NCI-H226 (cell line): ENCODE data around the gene ZNF311.
"Not testable (repeated sequence)": the region's sequence is repeated elsewhere in the genome, so short reads cannot be mapped to it uniquely, and the experiment has no call there.

Experiments
- DNase-seq: peaks from one replicate; pipeline ENCODE4 v3.0.0-alpha.2; 2015

ZNF311 gene

GRCh38 chr6:28982476-28983266, 22.4 kb downstream of the ZNF311 start:
- peak; percentile 36 for DNase-seq

GRCh38 chr6:28981833-28982475, 23.2 kb downstream of the ZNF311 start:
- DNase-seq = peak; percentile 74

- peak; percentile 54 for DNase-seq
Observed at GRCh38 chr6:28981431-28981832, 23.7 kb downstream of the ZNF311 start.

GRCh38 chr6:28980852-28981430, 24.2 kb downstream of the ZNF311 start:
- peak; percentile 63 for DNase-seq

GRCh38 chr6:28980137-28980851, 24.8 kb downstream of the ZNF311 start:
- no peak for DNase-seq

GRCh38 chr6:28979679-28980078, 25.4 kb downstream of the ZNF311 start:
- no peak for DNase-seq

GRCh38 chr6:28978959-28979561, 26.1 kb downstream of the ZNF311 start:
- no peak for DNase-seq

GRCh38 chr6:28978133-28978491, 27.0 kb downstream of the ZNF311 start:
- DNase-seq = peak; percentile 9

GRCh38 chr6:28977341-28978132, 27.6 kb downstream of the ZNF311 start:
- DNase-seq = peak; percentile 56

- DNase-seq = no peak
Observed at GRCh38 chr6:28976677-28977076, 28.4 kb downstream of the ZNF311 start.

- no peak for DNase-seq
Observed at GRCh38 chr6:28974505-28974904, 30.6 kb downstream of the ZNF311 start.

GRCh38 chr6:28970056-28970455, 35.1 kb downstream of the ZNF311 start:
- not testable (repeated sequence) for DNase-seq

GRCh38 chr6:28969129-28969528, 36.0 kb downstream of the ZNF311 start:
- DNase-seq = no peak

- DNase-seq = no peak
Observed at GRCh38 chr6:28968476-28968875, 36.6 kb downstream of the ZNF311 start.

GRCh38 chr6:28965706-28966105, 39.4 kb downstream of the ZNF311 start:
- DNase-seq = no peak

GRCh38 chr6:28960846-28961500, 44.1 kb downstream of the ZNF311 start:
- DNase-seq = no peak

GRCh38 chr6:28958561-28959243, 46.4 kb downstream of the ZNF311 start:
- not testable (repeated sequence) for DNase-seq

- not testable (repeated sequence) for DNase-seq
Observed at GRCh38 chr6:28957795-28958314, 47.3 kb downstream of the ZNF311 start.

- DNase-seq = no peak
Observed at GRCh38 chr6:28956331-28956730, 48.8 kb downstream of the ZNF311 start.

- DNase-seq = no peak
Observed at GRCh38 chr6:28953585-28954258, 51.4 kb downstream of the ZNF311 start.
